Stimulated activated CD4-positive, alpha-beta T cell treated with anti-CD3 and anti-CD28 coated beads, Interleukin-4, amount 100 ng/mL, for 48 hours (primary cell): ENCODE data around the gene IRAK3.
"Not testable (repeated sequence)": the region's sequence is repeated elsewhere in the genome, so short reads cannot be mapped to it uniquely, and the experiment has no call there.

Experiments
- DNase-seq, 2 donors: peaks; one replicate each; pipeline ENCODE4 v3.0.0-alpha.2; 2020; ENCODE audit warnings: low read depth in 2 of 2

The IRAK3 gene

GRCh38 chr12:66302827-66303169, 113.8 kb downstream of the IRAK3 start:
- no peak for DNase-seq

DNA sequence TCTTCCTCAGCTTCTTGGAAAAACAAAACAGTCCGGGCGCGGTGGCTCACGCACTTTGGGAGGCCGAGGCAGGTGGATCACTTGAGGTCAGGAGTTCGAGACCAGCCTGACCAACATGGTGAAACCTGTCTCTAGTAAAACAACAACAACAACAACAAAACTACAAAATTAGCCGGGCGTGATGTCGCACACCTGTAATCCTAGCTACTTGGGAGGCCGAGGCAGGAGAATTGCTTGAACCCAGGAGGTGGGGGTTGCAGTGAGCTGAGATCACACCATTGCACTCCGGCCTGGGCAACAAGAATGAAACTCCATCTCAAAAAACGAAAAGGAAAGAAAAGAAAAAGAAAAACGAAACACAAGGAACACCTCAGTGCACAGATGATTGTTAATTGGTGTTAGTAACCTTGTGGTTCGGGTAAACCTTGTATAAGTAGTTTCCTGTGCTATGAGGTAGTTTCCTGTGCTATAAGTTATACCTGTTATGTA, 114.3 kb downstream of the IRAK3 start:
- DNase-seq = not testable (repeated sequence)
